PC-3 (cell line): ENCODE results near the gene SLC22A2. TPM values are rescaled to one million over a fixed set of nuclear protein-coding genes. Genes with fewer than 3 reads are reported as not detected.

Experiments used
- ATAC-seq: fragments of 200-7000 bp; cut with Tn5 transposase; 2 replicates; pipeline ENCODE4 v1.9.1; 2020; ENCODE audit warnings: mild to moderate bottlenecking, moderate library complexity
- BruUV-seq: library from RNA; stranded (reverse); fragments of 400-500 nt; replicated peaks from 2 replicates; lab custom pipeline; 2021; lab: Mats Ljungman, UMichigan
- CTCF ChIA-PET: fragments of 300-600 bp; sonication (Branson Sonifier 250); formaldehyde crosslinking; loops from one replicate; lab custom pipeline; 2022; ENCODE audit warnings: antibody characterized with exemption; lab: Charles Lee
- POLR2A ChIA-PET: fragments of 300-600 bp; sonication (Branson Sonifier 250); formaldehyde crosslinking; loops from one replicate; lab custom pipeline; 2022; ENCODE audit warnings: antibody characterized with exemption; ENCODE audit not compliant: unreplicated experiment; lab: Charles Lee
- DNase-seq: peaks from one replicate; pipeline ENCODE4 v3.0.0-alpha.2; 2015
- H2AFZ ChIP-seq: fragments of 300-600 bp; sonication (generic); 2 replicates; pipeline ENCODE4 v1.6.0; 2016; ENCODE audit warnings: antibody characterized with exemption, low read length
- H3F3A ChIP-seq: fragments of 300-600 bp; sonication (generic); one replicate; pipeline ENCODE4 v1.6.0; 2017; ENCODE audit warnings: antibody characterized with exemption, low read length, control low read depth, mild to moderate bottlenecking; ENCODE audit not compliant: unreplicated experiment
- H3K27ac ChIP-seq: fragments of 300-600 bp; sonication (generic); 2 replicates; pipeline ENCODE4 v1.5.1; 2016; ENCODE audit warnings: mild to moderate bottlenecking, low read length
- H3K27me3 ChIP-seq: fragments of 300-600 bp; sonication (generic); 2 replicates; pipeline ENCODE4 v1.6.1; 2016; ENCODE audit warnings: low read length, mixed read lengths
- H3K36me3 ChIP-seq: fragments of 300-600 bp; sonication (generic); 2 replicates; pipeline ENCODE4 v1.6.1; 2016; ENCODE audit warnings: low read depth, mixed run types, low read length, mixed read lengths
- H3K4me1 ChIP-seq: fragments of 300-600 bp; sonication (generic); 2 replicates; pipeline ENCODE4 v1.5.1; 2016; ENCODE audit warnings: low read length; ENCODE audit not compliant: insufficient read depth
- H3K4me2 ChIP-seq: fragments of 300-600 bp; sonication (generic); 2 replicates; pipeline ENCODE4 v1.6.0; 2016; ENCODE audit warnings: low read length
- H3K4me3 ChIP-seq: fragments of 300-600 bp; sonication (generic); 2 replicates; pipeline ENCODE4 v1.5.1; 2016; ENCODE audit warnings: mild to moderate bottlenecking, low read length, mixed read lengths
- H3K79me2 ChIP-seq: fragments of 300-600 bp; sonication (generic); 2 replicates; pipeline ENCODE4 v1.6.1; 2017; ENCODE audit warnings: low read length, mixed read lengths
- H3K9ac ChIP-seq: fragments of 300-600 bp; sonication (generic); 2 replicates; pipeline ENCODE4 v1.6.0; 2016; ENCODE audit warnings: mild to moderate bottlenecking, low read length
- H3K9me2 ChIP-seq: fragments of 300-600 bp; sonication (generic); replicated peaks from 2 replicates; pipeline ENCODE4 v1.6.1; 2016; ENCODE audit warnings: mixed run types, low read length, mixed read lengths
- H3K9me3 ChIP-seq: fragments of 300-600 bp; sonication (generic); 2 replicates; pipeline ENCODE4 v1.6.1; 2016; ENCODE audit warnings: low read length, mixed read lengths
- H4K20me1 ChIP-seq: fragments of 300-600 bp; sonication (generic); 2 replicates; pipeline ENCODE4 v1.6.1; 2016; ENCODE audit warnings: low read length, mixed read lengths
- EZH2 ChIP-seq: fragments of 300-600 bp; sonication (generic); IDR thresholded peaks from one replicate; pipeline ENCODE4 v1.6.1; 2017; ENCODE audit warnings: antibody characterized with exemption, mild to moderate bottlenecking, low read length; ENCODE audit not compliant: unreplicated experiment
- EZH2phosphoT487 ChIP-seq: fragments of 300-600 bp; sonication (generic); IDR thresholded peaks from 2 replicates; pipeline ENCODE4 v1.6.1; 2018; ENCODE audit warnings: mild to moderate bottlenecking, antibody characterized with exemption, low read length, borderline replicate concordance
- intact Hi-C: fragments of 100-400 bp; cut with micrococcal nuclease; formaldehyde crosslinking; loops from 2 replicates; pipeline ENCODE4 v1.9.0; 2023
- total RNA-seq: library from RNA; depleted of rRNA; stranded (reverse); fragments of >200 nt; gene quantifications from 2 replicates; pipeline ENCODE4 v1.2.3, GENCODE V29; 2014
- TF ChIP-seq, protein P1 (sequence below): fragments of 300-600 bp; sonication (generic); conservative IDR thresholded peaks from 2 replicates; pipeline ENCODE4 v1.5.1; 2017; ENCODE audit warnings: antibody characterized with exemption, low read depth, mild to moderate bottlenecking, low read length

SLC22A2 gene
- total RNA-seq, 1 experiment from 2014 or later: not detected

DNA sequence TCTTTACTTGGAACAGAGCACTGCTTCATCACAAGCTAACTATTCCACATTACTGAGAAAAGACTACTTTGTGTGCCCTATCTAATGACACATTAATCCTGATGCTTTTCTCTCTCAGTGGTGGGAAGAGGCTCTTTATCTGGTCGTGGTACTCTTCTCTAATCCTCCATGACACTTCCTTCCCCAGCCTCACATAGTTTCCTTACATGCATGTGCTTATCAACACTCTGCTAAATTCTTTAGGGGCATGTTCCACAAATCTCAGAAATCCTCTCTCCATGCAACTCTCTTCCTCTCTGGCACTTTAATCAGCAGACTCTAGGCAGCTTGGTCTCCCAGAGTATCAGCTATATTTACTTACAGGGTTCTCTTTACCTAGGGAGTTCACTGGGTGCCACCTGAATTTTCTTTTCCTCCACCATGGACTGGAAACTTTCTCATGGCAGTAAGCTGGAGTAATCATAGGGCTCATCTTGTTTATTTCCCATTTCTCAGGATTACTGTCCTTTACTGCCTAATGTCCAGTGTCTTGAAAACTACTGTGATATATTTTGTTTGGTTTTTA, 27.0 kb upstream of the SLC22A2 start:
- Histone ChIP-seq H3K4me3 (no peak overlapping the region), H3K9ac (no peak overlapping the region), H3K4me2 (no peak overlapping the region), H4K20me1 (no peaks in the 10 kb centered on the region), H3K36me3 (no peaks in the 10 kb centered on the region), H3K4me1 (no peaks in the 10 kb centered on the region), H3K9me2 (no peaks in the 10 kb centered on the region), H3F3A (no peaks in the 10 kb centered on the region), H3K27ac (no peak overlapping the region), H2AFZ (no peak overlapping the region), H3K27me3 (no peaks in the 10 kb centered on the region), H3K9me3 (no peaks in the 10 kb centered on the region; the same call in 1 of the 2 replicates), H3K79me2 (no peaks in the 10 kb centered on the region)
- DNase-seq (no peak), ATAC-seq (no peak)
- TF ChIP-seq EZH2phosphoT487: no peak
- TF ChIP-seq, protein P1, sequence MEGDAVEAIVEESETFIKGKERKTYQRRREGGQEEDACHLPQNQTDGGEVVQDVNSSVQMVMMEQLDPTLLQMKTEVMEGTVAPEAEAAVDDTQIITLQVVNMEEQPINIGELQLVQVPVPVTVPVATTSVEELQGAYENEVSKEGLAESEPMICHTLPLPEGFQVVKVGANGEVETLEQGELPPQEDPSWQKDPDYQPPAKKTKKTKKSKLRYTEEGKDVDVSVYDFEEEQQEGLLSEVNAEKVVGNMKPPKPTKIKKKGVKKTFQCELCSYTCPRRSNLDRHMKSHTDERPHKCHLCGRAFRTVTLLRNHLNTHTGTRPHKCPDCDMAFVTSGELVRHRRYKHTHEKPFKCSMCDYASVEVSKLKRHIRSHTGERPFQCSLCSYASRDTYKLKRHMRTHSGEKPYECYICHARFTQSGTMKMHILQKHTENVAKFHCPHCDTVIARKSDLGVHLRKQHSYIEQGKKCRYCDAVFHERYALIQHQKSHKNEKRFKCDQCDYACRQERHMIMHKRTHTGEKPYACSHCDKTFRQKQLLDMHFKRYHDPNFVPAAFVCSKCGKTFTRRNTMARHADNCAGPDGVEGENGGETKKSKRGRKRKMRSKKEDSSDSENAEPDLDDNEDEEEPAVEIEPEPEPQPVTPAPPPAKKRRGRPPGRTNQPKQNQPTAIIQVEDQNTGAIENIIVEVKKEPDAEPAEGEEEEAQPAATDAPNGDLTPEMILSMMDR: no peak
- TF ChIP-seq EZH2: no peak
- intact Hi-C loops: no loop called here
- ChIA-PET CTCF (no interaction called here), POLR2A (no interaction called here)
- no TSS peak for BruUV-seq

DNA sequence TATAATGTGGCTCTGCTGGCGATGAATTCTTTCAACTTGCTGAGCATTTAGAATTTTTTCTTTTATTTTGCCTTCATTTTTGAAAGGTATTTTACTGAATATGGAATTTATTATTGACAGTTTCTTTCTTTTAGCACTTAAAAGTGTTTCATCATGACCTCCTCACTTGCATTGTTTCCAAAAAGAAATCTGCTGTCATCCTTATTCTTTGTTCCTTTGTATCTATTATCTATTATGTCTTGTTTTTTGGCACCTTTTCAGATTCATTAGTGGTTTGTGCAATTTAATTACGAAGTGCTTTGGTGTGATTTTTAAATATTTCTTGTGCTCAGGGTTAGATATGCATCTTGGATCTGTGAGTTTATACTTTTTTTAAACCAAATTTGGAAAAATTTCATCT, 26.0 kb upstream of the SLC22A2 start:
- Histone ChIP-seq H3K79me2 (no peaks in the 10 kb centered on the region), H4K20me1 (no peaks in the 10 kb centered on the region)

DNA sequence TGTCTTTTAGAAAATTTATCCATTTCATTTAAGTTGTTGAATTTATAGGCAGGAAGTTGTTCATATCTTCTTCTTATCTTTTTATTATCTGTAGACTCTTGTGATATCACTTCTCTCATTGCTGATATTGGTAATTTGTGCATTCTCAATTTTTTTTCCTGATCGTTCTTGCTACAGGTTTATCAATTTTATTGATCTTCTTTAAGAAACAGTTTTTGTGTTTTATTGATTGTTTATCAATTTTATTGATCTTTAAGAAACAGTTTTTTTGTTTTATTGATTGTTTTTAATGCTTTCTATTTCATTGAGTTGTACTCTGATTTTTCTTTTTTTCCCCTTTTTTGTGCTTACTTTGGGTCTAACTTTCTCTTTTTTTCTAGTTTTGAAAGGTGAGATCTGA, 23.8 kb upstream of the SLC22A2 start:
- intact Hi-C loops: no loop called here
- H3K9me2 ChIP-seq: no peaks in the 10 kb centered on the region
- no peaks in the 10 kb centered on the region for H3K27me3 ChIP-seq
- ChIA-PET POLR2A (no interaction called here), CTCF (no interaction called here)
- no peak overlapping the region for H3K9ac ChIP-seq
- no peaks in the 10 kb centered on the region for H4K20me1 ChIP-seq
- no peaks in the 10 kb centered on the region for H3K79me2 ChIP-seq
- no peak overlapping the region for H3K4me2 ChIP-seq
- TF ChIP-seq EZH2: no peak
- no peak for TF ChIP-seq EZH2phosphoT487
- TF ChIP-seq, protein P1: no peak
- H3K27ac ChIP-seq: no peak overlapping the region
- BruUV-seq: no TSS peak
- no peaks in the 10 kb centered on the region for H3F3A ChIP-seq
- DNase-seq (no peak), ATAC-seq (no peak)
- no peaks in the 10 kb centered on the region for H3K36me3 ChIP-seq
- H3K4me3 ChIP-seq: no peak overlapping the region
- no peaks in the 10 kb centered on the region; the same call in 1 of the 2 replicates for H3K9me3 ChIP-seq
- H2AFZ ChIP-seq: no peak overlapping the region
- H3K4me1 ChIP-seq: peaks cover 13% of the 10 kb centered on the region

More for the DNA sequence above, 26.0 kb upstream of the SLC22A2 start:
- Histone ChIP-seq H3K9ac (no peak overlapping the region), H2AFZ (no peak overlapping the region), H3K9me3 (no peaks in the 10 kb centered on the region; the same call in 1 of the 2 replicates), H3K4me2 (no peak overlapping the region), H3K4me3 (no peak overlapping the region), H3K4me1 (peaks cover under 1% of the 10 kb centered on the region), H3K36me3 (no peaks in the 10 kb centered on the region), H3K9me2 (no peaks in the 10 kb centered on the region), H3K27me3 (no peaks in the 10 kb centered on the region), H3F3A (no peaks in the 10 kb centered on the region), H3K27ac (no peak overlapping the region)
- intact Hi-C loops: no loop called here
- no TSS peak for BruUV-seq
- ATAC-seq (no peak), DNase-seq (no peak)
- TF ChIP-seq EZH2phosphoT487: no peak
- TF ChIP-seq, protein P1: no peak
- no peak for TF ChIP-seq EZH2
- ChIA-PET POLR2A (no interaction called here), CTCF (no interaction called here)
